ELR (cell line): ENCODE measurements around the gene ELL.
"Not testable (repeated sequence)": the region's sequence is repeated elsewhere in the genome, so short reads cannot be mapped to it uniquely, and the experiment has no call there.

Experiments
- DNase-seq: peaks from one replicate; pipeline ENCODE4 v3.0.0-alpha.2; 2015; ENCODE audit warnings: low read depth

ELL gene

DNA sequence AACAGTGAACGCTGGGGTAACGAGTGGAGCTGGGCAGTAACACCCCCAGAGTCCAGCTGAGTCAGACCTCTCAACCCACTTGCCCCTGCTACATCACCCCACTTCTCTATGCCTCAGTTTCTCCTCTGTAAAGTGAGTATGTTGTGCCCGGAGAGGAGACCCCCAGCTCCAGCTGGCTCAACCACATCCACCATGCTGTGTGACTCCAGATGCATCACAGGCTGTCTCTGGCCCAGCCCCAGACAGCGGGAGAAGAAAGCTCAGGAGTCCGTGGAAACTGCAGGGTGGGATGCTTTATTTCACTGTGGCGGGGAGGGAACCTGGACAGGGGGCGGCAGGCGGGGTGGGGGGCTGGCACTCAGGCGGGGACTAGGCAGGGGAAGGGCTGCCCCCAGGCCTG is 9.6 kb upstream of the ELL start:
- no peak for DNase-seq

DNA sequence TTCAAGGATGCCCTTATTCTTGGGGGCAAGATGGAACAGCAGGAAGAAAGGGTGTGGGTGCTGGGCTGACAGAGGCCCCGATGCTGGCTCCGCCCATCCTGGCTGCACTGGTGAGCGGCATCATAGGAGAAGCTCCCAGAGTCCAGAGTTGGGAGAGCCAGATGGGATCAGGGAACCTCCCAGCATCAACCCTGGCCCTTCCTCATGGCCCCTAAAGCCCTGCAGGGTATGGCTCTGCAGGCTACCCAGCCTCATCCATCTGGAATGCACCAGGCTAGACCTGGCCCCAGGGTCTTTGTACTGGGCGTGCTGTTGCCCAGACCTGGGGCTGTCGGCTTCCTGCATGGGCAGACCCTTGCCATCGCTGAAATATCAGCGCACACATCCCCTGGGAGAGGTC is 7.9 kb upstream of the ELL start:
- DNase-seq: peak; percentile 44

DNA sequence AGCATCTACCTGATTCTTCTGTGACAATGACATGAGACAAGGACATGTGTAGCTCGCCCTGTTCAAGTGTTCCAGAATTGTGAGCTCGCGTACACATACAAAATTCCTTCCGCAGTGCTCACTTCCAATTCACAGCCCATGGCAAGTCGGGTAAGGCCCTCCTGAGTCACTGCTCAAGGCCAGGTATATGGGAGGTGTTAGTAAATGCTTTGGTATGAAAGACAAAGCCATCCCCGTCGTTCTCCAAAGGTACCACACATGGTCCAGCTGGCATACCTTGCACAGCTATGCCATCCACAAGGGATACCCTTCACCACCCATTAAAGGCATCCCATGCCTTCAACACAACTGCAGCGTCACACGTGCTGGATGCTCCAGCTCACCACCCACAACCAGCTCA is 4.4 kb upstream of the ELL start:
- peak; percentile 31 for DNase-seq

DNA sequence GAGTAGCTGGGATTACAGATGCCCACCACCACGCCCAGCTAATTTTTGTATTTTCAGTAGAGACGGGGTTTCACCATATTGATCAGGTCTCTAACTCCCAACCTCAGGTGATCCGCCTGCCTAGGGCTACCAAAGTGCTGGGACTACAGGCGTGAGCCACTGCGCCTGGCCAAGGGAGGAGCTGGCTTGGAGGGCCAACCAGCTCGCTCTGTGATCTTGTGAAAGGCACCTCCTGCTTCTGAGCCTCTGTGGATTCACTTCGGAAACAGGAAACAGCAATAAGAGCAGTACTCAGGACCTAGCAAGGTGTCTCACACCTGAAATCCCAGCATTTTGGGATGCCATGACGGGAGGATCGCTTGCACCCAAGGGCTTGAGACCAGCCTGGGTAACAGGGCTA is 2.0 kb upstream of the ELL start:
- DNase-seq: no peak

DNA sequence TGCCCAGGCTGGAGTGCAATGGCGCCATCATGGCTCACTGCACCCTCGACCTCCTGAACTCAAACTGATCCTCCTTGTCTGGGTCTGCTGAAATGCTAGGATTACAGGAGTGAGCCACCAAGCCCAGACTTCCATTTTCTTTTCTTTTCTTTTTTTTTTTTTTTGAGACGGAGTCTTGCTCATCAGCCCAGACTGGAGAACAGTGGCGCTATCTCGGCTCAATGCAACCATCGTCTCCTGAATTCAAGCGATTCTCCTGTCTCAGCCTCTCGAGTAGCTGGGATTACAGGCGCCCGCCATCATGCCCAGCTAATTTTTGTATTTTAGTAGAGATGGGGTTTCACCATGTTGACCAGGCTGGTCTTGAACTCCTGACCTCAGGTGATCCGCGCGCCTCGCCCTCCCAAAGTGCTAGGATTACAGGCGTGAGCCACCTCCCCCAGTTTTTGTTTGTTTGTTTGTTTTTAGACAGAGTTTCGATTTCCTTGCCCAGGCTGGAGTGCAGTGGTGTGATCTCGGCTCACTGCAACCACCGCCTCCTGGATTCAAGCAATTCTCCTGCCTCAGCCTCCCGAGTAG is 1.1 kb upstream of the ELL start:
- DNase-seq: not testable (repeated sequence)

DNA sequence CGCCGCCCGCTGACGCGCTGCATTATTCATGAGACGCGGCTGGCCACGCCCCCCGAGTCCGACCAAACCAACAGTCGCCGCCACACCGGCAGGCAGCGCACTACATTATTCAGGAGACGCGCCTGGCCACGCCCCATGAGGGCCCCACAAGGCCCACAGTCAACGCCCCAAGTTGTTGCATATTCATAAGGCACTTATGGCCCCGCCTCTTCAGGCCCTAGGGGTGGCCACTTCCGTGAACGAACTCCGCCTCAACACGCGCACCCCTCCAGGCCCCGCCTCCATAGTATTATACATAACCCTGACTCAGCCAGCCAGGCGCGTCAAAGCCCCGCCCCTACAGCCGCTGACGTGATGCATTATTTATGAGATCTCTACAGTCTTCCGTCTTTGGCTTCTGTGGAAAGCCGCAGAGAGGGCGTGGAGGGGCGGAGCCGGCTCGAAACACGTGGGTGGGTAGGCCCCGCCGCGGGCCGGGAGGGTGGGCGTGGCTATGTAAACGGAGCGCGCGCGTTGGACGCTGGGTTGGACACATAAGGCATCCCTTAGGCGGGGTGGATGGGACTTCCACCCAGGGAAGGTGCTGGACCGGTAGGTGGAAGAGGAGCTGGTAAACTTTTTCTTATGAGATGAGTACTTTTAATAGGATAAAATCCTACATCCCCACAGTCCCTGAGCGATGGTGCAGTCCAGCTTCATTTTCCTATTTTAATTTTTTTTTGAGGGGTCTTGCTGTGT is 423 bp upstream of the ELL start:
- DNase-seq: peak; percentile 100

DNA sequence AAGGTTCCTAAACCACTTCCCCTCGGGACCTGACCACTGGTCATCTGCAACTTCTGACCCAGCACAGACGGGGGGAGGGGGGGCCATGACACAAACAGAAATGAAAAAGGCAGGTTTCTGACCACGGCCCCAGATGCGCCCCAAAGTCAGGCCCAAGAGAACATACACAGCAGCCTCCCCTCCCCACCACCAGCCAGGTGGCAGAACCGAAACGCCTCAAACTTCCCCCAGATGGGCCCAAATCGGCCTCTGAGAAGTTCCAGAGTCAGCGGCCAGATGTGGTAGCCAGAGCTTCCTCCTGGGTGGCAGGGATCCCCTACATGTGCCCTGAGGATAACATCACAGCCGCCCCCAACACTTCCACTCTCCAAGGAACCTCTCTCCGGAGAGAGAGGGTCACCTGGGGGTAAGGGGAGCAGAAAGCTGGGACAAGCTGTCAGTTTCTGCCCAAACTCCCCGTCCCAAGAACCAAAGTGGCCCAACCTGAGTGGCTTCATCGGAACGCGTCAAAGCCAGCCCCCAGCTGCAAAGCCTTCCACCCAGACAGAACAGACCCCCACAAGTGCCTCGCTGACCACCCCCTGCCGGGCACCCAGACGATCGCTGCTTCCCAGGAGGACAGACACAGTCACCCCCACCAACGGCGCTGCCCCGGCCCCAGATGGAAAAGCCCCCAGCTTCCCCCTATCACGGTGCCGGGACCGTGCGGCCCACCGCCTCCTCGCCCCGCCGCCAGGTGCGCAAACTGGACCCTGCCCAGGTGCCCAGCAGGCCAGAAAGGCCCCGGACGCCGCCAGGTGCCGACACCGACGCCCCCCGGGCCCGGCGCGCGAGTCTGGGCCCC is 800 bp downstream of the ELL start:
- peak; percentile 55 for DNase-seq

DNA sequence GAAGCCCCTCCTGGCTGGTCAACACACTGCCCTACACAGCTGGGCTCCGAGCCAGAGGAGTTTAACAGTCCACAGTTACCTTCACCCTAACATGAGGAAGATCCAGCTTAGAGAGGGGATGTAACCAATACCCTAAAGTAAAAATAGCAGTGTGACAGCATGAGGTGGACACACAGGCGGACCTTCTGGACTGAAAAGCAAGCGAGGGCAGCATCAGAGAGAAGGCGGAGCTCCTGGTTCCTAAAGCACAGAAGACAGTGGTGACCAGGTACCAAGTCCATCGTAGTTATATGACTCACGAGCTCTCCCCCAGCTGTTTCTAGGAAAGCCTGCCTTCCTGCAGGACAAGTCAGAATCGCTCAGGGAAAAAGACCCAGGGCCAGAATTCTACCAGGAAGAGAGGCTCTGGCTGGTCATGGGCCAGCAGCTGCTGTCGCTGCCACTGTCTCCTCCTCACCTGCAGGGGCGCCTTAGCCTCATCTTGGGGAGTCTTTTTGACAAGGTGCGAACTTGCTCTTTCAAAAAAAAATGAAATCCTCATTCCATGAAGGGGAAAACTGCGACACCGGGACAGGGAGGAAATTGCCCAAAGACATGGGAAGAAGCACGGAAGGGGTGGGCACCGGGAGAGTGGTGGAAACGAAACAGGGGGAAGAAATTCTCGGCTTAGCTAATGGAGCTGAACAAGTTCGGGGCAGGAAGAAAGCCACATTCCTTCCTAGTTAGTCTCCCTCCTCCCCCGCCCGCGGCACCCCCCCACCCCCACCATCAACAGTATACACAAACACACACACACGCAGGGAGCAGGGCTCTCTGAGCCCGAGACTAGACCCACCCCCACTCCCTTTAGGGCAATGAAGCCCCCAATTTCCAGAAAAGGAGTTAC is 1.7 kb downstream of the ELL start:
- DNase-seq: peak; percentile 88

DNA sequence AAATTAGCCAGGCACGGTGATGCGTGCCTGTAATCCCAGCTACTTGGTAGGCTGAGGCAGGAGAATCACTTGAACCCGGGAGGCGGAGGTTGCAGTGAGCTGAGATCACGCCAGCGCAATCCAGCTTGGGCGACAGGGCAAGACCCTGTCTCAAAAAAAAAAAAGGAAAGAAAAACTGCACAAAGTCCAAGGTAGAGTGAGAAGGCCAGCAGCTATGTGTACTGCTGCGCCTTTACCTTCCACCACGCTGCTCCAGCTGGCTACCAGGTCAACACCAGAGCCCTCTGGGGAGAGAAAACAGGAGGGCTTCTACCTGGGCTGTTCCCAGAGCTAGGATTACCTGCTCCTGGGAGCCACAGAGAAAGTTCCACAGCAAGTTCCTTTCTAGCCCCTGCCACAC is 3.2 kb downstream of the ELL start:
- no peak for DNase-seq

DNA sequence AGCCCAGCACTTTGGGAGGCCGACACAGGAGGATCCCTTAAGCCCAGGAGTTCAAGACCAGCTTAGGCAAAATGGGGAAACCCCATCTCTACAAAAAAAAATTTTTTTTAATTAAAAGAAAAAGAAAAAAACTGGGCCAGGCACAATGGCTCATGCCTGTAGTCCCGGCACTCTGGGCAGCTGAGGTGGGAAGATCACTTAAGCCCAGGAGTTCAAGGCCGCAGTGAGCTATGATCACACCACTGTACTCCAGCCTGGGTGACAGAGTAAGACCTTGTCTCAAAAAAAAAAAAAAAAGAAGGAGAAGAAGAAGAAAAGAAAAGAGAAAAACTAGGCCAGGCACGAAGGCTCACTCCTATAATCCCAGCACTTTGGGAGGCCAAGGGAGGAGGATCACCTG is 4.3 kb downstream of the ELL start:
- no peak for DNase-seq

DNA sequence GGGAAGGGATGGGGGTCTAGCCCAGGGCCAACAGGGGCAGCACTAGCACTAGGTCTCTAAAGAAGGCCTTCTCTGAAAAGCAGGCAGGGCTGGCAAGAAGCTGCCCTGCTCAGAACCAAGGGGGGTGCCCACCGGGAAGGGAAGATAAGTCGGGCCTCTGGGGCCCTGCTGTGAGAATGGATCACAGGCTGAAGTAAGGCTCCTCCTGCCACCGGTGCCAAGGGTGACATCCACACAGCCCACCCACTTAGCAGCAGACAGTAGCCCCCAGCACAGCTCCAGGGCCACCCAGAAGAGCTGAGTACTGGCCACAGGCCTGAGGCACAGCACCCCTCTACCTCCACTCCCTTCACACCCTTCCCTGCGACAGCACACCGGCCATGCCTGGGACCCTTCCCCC is 5.9 kb downstream of the ELL start:
- no peak for DNase-seq

DNA sequence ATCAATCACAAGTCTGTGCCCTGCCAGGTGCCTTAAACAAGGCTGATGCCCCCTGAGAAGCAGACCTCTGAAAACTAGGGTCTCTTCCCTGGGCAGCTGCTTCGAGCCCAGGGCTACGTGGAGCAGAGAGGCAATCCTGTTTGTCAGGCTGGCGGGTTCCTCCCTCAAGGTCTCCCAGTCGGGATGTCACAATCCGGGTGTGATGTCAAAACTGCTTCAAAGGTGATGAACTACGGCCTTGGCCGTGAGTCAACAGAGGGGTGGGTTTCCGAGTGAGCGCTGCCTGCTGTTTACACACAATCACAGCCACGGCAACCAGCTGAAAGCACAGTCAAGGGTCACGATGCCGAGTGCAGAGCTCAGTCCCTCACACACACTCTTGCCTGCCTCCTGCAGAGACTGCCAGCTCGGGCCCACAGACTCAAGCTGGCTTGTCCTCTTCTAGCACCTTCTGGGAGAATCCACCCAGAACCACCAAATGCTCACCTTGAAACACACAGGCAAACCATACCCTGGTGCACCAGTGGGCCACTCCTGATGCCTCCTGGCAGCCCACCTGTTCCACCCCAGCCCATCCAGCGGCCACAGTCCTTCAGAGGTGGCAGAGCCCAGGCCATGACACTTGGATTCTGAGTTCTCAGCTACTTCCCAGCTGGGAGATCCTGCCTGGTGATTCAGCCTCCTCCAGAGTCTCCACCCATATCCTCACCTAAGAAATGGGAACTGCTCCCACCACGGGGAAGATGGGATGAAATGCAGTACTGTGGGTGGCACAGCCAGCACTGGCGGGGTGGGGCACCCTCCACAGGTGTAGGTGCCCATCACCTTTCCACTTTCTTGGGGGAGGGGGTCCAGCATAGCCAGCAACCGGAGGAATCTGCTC is 6.8 kb downstream of the ELL start:
- peak; percentile 62 for DNase-seq

DNA sequence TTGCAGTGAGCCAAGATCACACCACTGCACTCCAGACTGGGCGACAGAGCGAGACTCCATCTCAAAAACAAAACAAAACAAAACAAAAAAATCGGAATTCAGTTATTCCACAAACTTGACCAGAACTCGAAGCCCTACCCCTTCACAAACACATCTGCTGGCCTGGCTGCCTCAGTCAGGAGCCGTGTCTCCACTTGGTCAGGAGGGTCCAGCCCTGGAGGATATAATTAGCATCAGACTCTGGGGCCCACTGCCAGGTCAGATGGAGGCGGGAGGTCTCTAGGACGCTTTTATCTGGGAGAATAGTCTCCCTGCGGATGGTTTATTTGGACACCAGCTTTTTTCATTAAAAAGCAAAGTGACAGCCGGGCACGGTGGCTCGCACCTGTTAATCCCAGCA is 8.0 kb downstream of the ELL start:
- DNase-seq: no peak

DNA sequence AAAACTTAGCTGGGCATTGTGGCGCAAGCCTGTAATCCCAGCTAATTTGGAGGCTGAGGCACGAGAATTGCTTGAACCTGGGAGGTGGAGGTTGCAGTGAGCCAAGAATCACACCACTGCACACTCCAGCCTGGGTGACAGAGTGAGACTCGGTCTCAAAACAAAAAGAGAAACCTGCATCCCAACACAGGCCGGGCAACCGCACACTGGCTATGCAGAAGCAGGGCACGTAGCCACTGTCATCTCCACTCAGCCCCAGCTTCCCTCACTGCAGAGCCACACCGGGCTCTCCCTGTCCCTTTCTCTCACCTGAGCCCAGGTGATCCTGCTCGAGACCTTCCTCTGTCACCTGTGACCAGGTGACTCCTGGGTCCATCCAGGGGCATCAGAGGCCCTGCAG is 11.7 kb downstream of the ELL start:
- DNase-seq: no peak

DNA sequence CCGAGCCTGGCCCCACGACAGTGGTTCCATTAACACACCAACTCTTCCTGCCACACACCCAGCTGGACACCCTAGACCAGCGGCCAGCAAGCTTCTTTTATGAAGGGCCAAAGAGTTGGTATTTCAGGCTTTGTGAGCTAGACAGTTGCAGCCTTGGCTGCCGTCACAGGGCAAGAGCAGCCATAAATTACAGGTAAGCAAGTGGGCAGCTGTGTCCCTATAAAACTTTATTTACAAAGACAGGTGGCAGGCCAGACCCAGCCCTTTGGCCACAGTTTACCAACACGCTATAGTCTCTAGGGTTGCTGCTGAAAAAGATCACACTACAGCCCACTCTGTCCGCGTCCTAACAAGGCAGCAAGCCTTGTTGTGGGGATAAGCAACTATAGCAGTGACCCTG is 13.3 kb downstream of the ELL start:
- no peak for DNase-seq

DNA sequence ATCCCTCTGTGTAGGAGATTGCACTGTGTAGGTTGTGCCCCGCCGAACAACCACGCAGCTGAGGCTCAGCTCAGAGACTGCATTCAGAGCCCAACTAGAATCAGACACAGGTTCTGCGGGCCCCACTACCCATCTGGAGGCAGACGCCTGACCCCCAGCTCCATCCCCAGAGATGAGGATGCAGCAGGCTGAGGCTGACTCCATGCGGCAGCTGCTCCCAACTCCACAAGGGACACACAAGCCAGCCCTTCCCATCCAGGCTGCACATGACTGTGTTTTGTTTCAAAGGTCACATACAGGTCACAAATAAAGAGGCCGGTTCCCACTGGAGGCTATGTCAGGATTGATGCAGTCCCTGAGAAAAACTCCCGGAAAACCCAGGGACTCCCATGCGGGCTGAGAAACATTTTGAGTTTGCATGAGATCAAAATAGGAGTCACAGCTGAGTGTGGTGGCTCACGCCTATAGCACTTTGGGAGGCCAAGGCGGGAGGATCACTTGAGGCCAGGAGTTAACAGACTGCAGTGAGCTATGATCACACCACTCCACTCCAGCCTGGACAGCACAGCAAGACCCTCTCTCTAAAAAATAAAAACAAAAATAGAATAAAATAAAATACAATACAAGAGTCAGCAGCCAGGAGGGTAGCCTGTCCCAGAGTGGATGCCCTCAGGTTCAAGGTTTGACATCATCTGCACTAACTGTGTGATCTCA is 14.0 kb downstream of the ELL start:
- DNase-seq: no peak

DNA sequence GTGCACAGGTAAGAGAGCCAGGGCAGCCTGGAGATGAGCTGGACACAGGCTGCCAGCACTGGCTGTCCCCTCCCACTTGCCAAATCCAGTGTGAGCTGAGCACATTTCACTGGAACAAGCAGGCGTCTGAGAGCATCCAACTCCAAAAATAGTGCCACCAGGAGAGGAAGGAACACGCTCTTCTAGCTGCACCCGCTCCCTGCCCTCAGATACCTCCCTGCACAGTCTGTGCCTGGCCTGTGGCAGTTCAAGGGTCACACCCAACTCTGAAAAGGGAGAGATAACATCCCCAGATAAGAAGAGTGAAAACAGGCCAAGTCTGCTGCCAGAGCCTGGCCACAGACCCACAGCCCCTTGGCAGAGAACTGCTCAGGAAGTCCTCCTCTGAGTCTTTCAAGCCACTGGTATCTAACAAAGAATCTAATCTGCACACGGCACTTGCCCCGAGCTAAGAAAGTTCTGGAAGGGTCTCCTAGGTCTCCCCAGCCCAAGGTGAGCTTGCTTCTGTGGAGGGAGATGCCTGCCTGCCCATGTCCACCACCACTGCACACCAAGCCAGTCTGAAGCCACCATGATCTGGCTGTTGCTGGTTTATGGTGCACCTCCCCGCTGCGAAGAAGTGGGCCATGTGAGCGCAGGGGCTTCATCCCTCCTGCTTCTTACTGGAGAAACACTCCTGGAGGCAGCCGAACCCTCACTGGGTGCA is 14.7 kb downstream of the ELL start:
- DNase-seq: no peak

DNA sequence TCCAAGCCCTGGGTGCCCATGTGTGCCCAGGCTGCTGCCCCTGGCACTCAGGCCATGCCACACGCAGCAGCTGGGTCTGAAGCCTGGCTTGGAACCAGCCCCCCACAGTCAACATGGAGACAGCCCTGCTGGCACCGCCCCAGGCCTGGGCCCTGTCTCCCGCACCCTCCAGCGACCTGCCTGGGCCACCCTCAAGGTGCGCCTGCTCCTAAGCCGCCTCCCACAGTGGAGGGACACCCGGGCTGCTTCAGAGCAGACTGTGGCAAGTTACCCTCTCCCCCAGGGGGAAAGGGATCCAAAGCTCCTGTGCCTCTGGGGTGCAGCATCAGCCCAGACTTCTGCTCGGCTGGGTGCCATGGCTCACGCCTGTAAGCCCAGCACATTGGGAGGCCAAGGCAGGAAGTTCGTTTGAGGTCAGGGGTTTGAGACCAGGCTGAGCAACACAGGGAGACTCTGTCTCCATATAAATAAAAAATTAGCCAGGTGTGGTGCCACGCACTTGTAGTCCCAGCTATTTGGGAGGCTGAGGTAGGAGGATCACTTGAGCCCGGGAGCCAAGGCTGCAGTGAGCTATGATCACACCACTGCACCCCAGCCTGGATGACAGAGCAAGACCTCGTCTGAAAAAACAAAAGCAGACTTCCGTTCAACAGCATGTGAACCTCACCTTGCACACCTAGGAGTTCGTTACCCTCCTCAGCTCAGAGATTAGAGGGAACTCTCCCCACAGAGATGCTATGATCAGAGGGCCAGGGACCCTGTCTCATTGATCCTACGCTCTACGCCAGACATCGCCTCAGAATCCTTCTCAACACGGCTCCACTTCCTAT is 15.6 kb downstream of the ELL start:
- DNase-seq: no peak
